GM12865 (cell line): ENCODE data around the gene FSTL4.
A peak's percentile ranks its signal among the peaks of the same experiment; 100 is the strongest.

Experiments used
- DNase-seq: peaks from one replicate; pipeline ENCODE4 v3.0.0; 2010; ENCODE audit warnings: low read depth
- H3K4me3 ChIP-seq: 2 replicates; pipeline ENCODE4 v1.5.1; 2011; ENCODE audit warnings: mild to moderate bottlenecking, low read depth, low read length, control low read depth
- CTCF ChIP-seq: IDR thresholded peaks from 2 replicates; pipeline ENCODE4 v1.5.1; 2011; ENCODE audit warnings: low read length, control low read depth, low read depth, inconsistent platforms; ENCODE audit not compliant: insufficient read depth; ENCODE audit errors: missing control alignments

FSTL4 gene

GRCh38 chr5:133326361-133326760 lies 286.0 kb downstream of the FSTL4 start:
- no peak for DNase-seq
- TF ChIP-seq CTCF = no peak
- no peak overlapping the region for H3K4me3 ChIP-seq

- TF ChIP-seq CTCF = no peak
- H3K4me3 ChIP-seq = no peak overlapping the region
- no peak for DNase-seq
Measured at GRCh38 chr5:133325864-133326263, 286.5 kb downstream of the FSTL4 start.

GRCh38 chr5:133324926-133325325 lies 287.4 kb downstream of the FSTL4 start:
- H3K4me3 ChIP-seq = no peak overlapping the region
- TF ChIP-seq CTCF = no peak
- DNase-seq = no peak

- no peak overlapping the region for H3K4me3 ChIP-seq
- no peak for DNase-seq
- no peak for TF ChIP-seq CTCF
Measured at GRCh38 chr5:133323494-133324457, 288.6 kb downstream of the FSTL4 start.

GRCh38 chr5:133322743-133323142 lies 289.6 kb downstream of the FSTL4 start:
- no peak for TF ChIP-seq CTCF
- DNase-seq = no peak
- no peak overlapping the region for H3K4me3 ChIP-seq

GRCh38 chr5:133321833-133322420 lies 290.4 kb downstream of the FSTL4 start:
- no peak for TF ChIP-seq CTCF
- peak; percentile 86 for DNase-seq

GRCh38 chr5:133321286-133321832 lies 291.0 kb downstream of the FSTL4 start:
- no peak overlapping the region for H3K4me3 ChIP-seq
- no peak for DNase-seq
- TF ChIP-seq CTCF = no peak

More at GRCh38 chr5:133321833-133322420, 290.4 kb downstream of the FSTL4 start:
- H3K4me3 ChIP-seq = no peak overlapping the region
